Neural cell (in vitro differentiated cells): ENCODE results near the gene TBR1.

Source experiments
- MXI1 ChIP-seq: fragments of 450-650 bp; conservative IDR thresholded peaks from 2 replicates; pipeline ENCODE4 v1.6.1; 2014; ENCODE audit warnings: antibody characterized with exemption, mild to moderate bottlenecking; ENCODE audit not compliant: poor library complexity, severe bottlenecking
- POLR2AphosphoS5 ChIP-seq: IDR thresholded peaks from 2 replicates; pipeline ENCODE4 v1.6.1; 2012
- TF ChIP-seq, protein P1 (sequence below): fragments of 450-650 bp; IDR thresholded peaks from 2 replicates; pipeline ENCODE4 v1.5.1; 2014; ENCODE audit warnings: antibody characterized with exemption, mild to moderate bottlenecking, moderate library complexity; ENCODE audit not compliant: poor library complexity, severe bottlenecking
- TF ChIP-seq, protein P2 (sequence below): IDR thresholded peaks from 2 replicates; pipeline ENCODE4 v1.6.1; 2012; ENCODE audit warnings: borderline replicate concordance

DNA sequence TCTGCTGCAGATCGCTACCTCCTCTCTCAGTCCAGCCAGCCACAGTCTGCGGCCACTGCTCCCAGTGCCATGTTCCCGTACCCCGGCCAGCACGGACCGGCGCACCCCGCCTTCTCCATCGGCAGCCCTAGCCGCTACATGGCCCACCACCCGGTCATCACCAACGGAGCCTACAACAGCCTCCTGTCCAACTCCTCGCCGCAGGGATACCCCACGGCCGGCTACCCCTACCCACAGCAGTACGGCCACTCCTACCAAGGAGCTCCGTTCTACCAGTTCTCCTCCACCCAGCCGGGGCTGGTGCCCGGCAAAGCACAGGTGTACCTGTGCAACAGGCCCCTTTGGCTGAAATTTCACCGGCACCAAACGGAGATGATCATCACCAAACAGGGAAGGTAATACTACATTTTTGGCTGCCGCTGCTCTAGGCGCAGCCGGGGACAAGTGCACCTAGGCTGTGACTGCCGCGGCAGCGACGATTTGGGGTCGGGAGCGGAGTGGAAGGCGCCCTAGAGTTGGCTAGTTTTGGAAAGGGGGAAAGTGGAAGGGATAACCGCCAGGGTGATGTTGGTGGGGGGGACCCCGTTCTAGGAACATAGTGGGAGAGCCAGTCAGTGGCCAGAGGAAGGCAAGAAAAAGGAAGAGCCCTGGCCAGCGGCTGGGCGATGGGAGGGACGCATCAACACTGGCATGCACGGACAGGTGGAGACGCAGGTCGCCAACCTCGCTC is 776 bp downstream of the TBR1 start:
- TF ChIP-seq, protein P1, sequence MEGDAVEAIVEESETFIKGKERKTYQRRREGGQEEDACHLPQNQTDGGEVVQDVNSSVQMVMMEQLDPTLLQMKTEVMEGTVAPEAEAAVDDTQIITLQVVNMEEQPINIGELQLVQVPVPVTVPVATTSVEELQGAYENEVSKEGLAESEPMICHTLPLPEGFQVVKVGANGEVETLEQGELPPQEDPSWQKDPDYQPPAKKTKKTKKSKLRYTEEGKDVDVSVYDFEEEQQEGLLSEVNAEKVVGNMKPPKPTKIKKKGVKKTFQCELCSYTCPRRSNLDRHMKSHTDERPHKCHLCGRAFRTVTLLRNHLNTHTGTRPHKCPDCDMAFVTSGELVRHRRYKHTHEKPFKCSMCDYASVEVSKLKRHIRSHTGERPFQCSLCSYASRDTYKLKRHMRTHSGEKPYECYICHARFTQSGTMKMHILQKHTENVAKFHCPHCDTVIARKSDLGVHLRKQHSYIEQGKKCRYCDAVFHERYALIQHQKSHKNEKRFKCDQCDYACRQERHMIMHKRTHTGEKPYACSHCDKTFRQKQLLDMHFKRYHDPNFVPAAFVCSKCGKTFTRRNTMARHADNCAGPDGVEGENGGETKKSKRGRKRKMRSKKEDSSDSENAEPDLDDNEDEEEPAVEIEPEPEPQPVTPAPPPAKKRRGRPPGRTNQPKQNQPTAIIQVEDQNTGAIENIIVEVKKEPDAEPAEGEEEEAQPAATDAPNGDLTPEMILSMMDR, result no peak
- TF ChIP-seq POLR2AphosphoS5 (no peak), MXI1 (no peak)
- TF ChIP-seq, protein P2, sequence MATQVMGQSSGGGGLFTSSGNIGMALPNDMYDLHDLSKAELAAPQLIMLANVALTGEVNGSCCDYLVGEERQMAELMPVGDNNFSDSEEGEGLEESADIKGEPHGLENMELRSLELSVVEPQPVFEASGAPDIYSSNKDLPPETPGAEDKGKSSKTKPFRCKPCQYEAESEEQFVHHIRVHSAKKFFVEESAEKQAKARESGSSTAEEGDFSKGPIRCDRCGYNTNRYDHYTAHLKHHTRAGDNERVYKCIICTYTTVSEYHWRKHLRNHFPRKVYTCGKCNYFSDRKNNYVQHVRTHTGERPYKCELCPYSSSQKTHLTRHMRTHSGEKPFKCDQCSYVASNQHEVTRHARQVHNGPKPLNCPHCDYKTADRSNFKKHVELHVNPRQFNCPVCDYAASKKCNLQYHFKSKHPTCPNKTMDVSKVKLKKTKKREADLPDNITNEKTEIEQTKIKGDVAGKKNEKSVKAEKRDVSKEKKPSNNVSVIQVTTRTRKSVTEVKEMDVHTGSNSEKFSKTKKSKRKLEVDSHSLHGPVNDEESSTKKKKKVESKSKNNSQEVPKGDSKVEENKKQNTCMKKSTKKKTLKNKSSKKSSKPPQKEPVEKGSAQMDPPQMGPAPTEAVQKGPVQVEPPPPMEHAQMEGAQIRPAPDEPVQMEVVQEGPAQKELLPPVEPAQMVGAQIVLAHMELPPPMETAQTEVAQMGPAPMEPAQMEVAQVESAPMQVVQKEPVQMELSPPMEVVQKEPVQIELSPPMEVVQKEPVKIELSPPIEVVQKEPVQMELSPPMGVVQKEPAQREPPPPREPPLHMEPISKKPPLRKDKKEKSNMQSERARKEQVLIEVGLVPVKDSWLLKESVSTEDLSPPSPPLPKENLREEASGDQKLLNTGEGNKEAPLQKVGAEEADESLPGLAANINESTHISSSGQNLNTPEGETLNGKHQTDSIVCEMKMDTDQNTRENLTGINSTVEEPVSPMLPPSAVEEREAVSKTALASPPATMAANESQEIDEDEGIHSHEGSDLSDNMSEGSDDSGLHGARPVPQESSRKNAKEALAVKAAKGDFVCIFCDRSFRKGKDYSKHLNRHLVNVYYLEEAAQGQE, result no peak
